T-helper 1 cell treated with Interleukin-12 subunit alpha and Interleukin-12 subunit beta and Interleukin-4 antibody, amounts not matched to agents 30 μg/mL and 1 μg/mL, for 36 hours (primary cell): Measurements from ENCODE around the gene HSD17B1.
A peak's percentile ranks its signal among the peaks of the same experiment; 100 is the strongest.

Experiments used
- H3K27ac Mint-ChIP-seq: one replicate; pipeline ENCODE4 v1.8.0; 2021; ENCODE audit warnings: mild to moderate bottlenecking, mixed read lengths
- H3K27me3 Mint-ChIP-seq: one replicate; pipeline ENCODE4 v1.8.0; 2021; ENCODE audit warnings: low read depth, mixed read lengths
- H3K36me3 Mint-ChIP-seq: one replicate; pipeline ENCODE4 v1.8.0; 2021; ENCODE audit warnings: low read depth, mixed read lengths
- H3K4me1 Mint-ChIP-seq: one replicate; pipeline ENCODE4 v1.8.0; 2021; ENCODE audit warnings: low read depth, mixed read lengths
- H3K4me3 Mint-ChIP-seq: one replicate; pipeline ENCODE4 v1.8.0; 2021; ENCODE audit warnings: mild to moderate bottlenecking, moderate library complexity, mixed read lengths
- H3K9me3 Mint-ChIP-seq: one replicate; pipeline ENCODE4 v1.8.0; 2021; ENCODE audit warnings: mixed read lengths

The HSD17B1 gene

DNA sequence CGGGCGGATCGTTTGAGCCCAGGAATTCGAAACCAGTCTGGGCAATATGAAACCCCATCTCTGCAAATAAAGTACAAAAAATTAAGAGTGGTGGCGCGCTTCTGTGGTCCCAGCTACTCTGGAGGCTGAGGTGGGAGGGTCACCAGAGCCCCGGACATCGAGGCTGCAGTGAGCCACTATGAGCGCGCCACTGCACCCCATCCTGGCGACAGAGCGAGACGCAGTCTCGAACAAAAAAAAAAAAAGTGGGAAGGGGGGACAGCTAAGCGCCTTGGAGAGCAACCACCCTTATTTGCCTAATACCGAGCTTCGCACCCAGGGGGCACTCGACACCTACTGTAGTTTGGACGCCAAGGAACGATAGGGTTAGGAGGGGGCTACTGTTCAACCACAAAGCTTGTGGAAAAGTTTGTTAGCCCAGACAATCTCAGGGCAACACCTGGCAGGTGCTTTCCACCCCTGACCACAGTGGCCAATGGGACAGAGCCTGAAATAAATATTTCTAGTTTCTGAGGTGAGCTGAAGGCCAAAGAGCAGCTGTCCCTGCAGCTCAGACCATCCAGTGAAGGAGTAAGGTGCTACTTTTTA, 25.7 kb downstream of the HSD17B1 start:
- peak overlapping the region; percentile 99 for H3K4me3 Mint-ChIP-seq
- H3K9me3 Mint-ChIP-seq: no peaks in the 10 kb centered on the region
- peaks cover 37% of the 10 kb centered on the region for H3K36me3 Mint-ChIP-seq
- peaks cover 33% of the 10 kb centered on the region for H3K4me1 Mint-ChIP-seq
- peak overlapping the region; percentile 96 for H3K27ac Mint-ChIP-seq
- H3K27me3 Mint-ChIP-seq: no peaks in the 10 kb centered on the region

DNA sequence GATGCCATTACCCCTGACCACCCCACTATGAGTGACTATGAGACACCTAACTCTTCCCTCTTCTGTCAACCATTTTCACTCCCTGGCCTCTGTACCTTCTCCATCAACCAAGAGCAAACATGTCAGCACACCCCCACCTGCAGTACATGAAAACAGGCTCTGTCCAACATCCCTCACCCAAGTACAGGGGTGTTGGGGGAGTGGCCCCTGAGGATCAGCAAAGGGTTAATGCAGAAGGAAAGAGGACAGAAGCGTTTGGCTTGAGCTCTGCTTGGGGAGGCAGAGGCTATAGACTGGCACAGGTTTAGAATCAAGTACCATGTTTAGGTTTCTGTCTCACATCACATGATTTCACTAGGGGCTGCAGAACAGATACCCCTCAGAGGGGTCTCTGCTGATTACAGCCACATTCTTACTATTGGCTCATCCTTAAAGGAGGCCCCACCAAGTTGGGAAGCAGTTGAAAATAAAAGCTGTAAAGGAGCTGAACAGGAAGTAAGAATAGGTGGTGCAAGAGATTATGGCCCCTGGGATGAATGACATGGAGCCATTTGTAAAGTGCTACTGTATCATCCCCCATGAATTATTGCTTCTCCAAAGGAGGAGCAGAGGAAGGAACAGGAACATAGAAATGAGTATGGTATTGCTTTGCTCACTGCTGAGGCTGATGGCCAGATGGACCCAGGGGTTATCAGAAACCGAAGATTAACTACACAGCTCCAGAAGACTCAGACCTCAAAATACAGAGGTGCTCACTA, 27.2 kb downstream of the HSD17B1 start:
- H3K27me3 Mint-ChIP-seq: no peaks in the 10 kb centered on the region
- H3K4me3 Mint-ChIP-seq: no peak overlapping the region
- H3K9me3 Mint-ChIP-seq: no peaks in the 10 kb centered on the region
- H3K36me3 Mint-ChIP-seq: peaks cover 38% of the 10 kb centered on the region
- no peak overlapping the region for H3K27ac Mint-ChIP-seq
- peaks cover 30% of the 10 kb centered on the region for H3K4me1 Mint-ChIP-seq

DNA sequence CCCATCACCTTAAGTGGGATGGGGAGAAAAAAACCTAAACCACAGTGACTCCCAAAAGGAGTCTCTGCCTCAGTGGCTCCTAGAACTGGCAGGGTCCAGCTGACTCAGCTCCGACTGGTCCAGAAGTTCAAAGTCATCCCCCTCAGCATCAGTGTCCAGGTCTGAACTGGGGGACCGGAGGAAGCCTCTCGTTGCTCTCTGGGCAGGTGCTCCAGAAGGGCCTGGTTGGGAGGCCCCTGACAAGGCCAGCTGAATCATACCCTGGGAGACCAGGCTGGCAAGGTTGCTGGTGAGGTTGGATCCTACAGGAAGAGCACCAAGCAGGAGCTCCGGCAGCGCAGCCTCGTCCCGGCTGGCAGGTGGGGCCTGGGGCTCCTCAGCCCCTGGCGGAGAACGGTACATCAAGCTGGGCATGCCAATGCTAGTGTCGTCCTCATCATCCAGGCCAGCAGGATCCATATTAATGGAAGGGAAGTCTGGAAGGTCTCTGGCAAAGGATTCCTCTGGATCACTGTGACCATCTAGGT, 29.1 kb downstream of the HSD17B1 start:
- H3K27me3 Mint-ChIP-seq: no peaks in the 10 kb centered on the region
- H3K36me3 Mint-ChIP-seq: peaks cover 37% of the 10 kb centered on the region

DNA sequence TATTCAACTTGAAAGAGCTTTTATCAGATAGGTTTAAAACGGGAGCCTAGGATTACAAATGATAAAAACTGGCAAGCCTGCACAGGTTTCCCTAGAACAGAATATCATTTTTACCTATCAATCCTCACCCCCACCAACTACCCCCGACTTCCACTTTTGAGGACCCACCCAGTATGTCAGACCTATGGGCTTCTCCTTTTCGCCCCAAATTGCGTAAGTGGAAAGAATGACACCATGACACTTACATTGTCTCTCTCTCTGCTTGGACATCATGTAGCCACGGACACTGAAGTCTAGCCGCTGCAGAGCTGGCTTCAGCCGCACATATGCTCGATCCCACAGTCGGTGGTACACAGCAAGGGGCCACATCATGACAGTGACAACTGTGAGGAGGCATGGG, 32.2 kb downstream of the HSD17B1 start:
- no peaks in the 10 kb centered on the region for H3K27me3 Mint-ChIP-seq

More for the DNA sequence above, 29.1 kb downstream of the HSD17B1 start:
- Mint-ChIP-seq H3K4me1 (peaks cover 19% of the 10 kb centered on the region), H3K27ac (no peak overlapping the region), H3K9me3 (no peaks in the 10 kb centered on the region), H3K4me3 (no peak overlapping the region)

DNA sequence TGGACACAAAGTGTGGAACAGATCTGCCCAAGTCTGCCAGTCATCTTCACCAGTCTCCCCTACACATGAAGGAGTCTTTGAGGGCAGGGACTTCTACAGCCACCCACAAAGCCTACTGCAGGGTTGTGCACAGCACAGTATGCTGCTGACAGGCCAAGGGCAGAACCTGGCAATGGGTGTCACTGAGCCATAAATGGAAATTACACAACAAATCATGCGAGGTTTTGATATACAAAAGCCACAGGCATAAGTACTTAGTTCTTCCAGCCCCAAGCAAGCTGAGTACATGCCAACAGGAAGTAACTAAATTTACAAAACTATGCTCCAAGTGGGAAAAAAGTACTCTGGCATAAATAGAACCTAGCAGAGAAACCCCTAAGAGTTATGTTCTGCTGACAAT, 32.6 kb downstream of the HSD17B1 start:
- Mint-ChIP-seq H3K36me3 (peaks cover 41% of the 10 kb centered on the region), H3K4me3 (no peak overlapping the region), H3K27ac (no peak overlapping the region), H3K27me3 (no peaks in the 10 kb centered on the region), H3K9me3 (no peaks in the 10 kb centered on the region), H3K4me1 (peaks cover 2% of the 10 kb centered on the region)

More for the DNA sequence above, 32.2 kb downstream of the HSD17B1 start:
- H3K9me3 Mint-ChIP-seq: no peaks in the 10 kb centered on the region
- H3K4me1 Mint-ChIP-seq: peaks cover 2% of the 10 kb centered on the region
- H3K36me3 Mint-ChIP-seq: peaks cover 41% of the 10 kb centered on the region
- H3K27ac Mint-ChIP-seq: no peak overlapping the region
- H3K4me3 Mint-ChIP-seq: no peak overlapping the region

DNA sequence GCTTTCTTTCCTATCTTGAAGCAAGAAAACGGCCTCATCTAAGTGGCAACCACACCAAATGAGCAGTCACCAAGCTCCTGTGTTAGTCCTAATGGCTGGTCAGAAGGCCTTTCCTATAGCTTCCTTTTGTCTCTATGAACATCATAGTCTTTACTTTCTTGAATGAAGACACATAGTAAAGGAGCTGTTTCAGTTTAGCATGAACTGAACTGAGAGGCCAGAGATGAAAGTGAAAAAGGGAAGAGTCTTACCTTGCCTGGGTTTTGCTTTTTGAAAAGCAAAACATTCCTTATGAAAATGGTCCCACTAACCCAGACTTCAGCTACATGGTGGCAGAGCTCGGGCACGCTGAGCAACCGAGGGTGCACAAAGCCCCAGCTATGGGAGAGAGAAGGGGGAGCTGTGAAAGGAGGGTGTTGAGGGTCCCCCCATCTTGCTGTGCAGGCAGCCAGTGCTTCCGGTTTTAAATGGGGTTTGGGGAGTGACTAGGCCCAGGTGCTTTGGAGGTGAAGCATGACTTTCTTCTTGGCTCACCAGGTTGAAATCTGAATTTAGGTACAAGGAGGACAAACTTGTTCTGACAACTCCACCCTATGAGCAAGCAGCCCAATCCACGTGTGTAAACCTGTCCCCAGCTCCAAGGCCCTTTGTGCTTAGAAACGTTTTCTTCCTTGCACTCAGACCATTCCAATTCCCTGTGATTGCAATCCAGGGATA, 33.9 kb downstream of the HSD17B1 start:
- no peaks in the 10 kb centered on the region for H3K9me3 Mint-ChIP-seq
- no peak overlapping the region for H3K27ac Mint-ChIP-seq
- no peaks in the 10 kb centered on the region for H3K27me3 Mint-ChIP-seq
- H3K36me3 Mint-ChIP-seq: peaks cover 53% of the 10 kb centered on the region
- peaks cover 4% of the 10 kb centered on the region for H3K4me1 Mint-ChIP-seq
- no peak overlapping the region for H3K4me3 Mint-ChIP-seq

DNA sequence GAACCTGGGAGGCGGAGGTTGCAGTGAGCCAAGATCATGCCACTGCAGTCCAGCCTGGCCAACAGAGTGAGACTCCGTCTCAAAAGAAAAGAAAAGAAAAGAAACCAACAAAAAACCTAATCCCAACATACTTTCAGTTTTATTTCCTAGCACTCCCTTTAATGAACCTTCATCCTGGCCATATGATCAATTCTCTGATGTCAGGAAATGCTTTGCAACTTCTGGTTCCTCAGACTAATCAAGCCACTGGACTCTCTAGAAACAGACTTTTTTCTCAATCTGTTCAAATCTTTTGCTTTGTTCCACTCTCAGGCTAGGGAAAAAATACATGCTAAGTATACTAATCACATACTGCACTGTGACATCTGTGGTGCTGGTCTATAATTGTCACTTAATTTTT, 38.2 kb downstream of the HSD17B1 start:
- no peaks in the 10 kb centered on the region for H3K27me3 Mint-ChIP-seq
- H3K4me1 Mint-ChIP-seq: peaks cover 4% of the 10 kb centered on the region
- no peaks in the 10 kb centered on the region for H3K9me3 Mint-ChIP-seq
- H3K36me3 Mint-ChIP-seq: peaks cover 27% of the 10 kb centered on the region
- peak overlapping the region; percentile 24 for H3K27ac Mint-ChIP-seq
- no peak overlapping the region for H3K4me3 Mint-ChIP-seq

DNA sequence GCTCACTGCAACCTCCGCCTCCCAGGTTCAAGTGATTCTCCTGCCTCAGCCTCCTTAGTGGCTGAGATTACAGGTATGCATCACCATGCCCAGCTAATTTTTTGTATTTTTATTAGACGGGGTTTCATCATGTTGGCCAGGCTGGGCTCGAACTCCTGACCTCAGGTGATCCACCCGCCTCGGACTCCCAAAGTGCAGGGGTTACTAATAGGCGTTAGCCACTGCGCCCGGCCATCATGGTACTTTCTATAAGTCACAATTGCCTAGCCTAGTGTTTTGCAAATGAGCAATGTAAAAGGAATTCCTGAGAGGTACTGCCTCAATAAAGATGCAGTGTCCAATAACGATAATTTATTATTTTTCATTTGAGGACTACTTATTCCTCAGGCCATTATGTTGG, 38.7 kb downstream of the HSD17B1 start:
- Mint-ChIP-seq H3K36me3 (peaks cover 28% of the 10 kb centered on the region), H3K9me3 (no peaks in the 10 kb centered on the region), H3K4me1 (peaks cover 6% of the 10 kb centered on the region), H3K27me3 (no peaks in the 10 kb centered on the region), H3K4me3 (no peak overlapping the region), H3K27ac (no peak overlapping the region)

DNA sequence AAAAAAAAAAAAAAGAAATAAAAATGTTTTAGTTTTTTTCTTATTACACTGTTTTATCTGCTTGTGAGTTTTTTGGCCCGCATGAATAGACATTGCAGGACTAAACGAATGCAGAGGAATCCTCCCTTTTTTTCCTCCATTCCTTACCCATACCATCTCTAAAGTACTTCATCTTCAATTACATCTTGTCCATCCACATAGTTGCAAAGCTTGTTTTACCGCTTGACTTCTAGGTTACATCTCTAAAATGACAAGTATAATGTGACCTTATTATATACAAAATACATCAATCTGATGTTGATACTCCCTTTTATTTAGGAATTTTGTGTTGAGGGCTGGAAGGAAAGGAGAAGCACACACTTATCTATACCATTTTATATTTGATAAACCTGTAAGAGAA, 43.7 kb downstream of the HSD17B1 start:
- Mint-ChIP-seq H3K27me3 (no peaks in the 10 kb centered on the region), H3K4me3 (no peak overlapping the region), H3K4me1 (peaks cover 7% of the 10 kb centered on the region), H3K27ac (no peak overlapping the region), H3K36me3 (peaks cover 15% of the 10 kb centered on the region), H3K9me3 (no peaks in the 10 kb centered on the region)

DNA sequence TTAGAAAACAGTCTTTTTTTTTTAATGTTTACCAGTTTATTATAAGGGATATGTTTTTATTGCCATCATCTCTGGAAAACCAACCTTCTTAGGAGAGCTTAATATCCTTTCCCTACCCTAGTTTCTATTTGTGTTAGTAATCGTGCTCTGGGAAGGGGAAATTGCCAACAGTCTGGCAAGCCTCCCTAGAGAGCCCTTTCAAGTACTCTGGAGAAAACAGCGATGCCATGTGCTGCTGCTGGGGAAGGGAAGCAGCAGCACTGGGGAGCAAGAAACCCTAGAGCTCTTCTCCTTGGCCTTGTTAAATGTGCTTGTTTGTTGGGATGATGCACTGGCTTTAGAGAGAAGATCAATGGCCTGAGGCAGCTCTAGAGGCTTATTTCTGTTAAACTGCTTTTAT, 46.2 kb downstream of the HSD17B1 start:
- Mint-ChIP-seq H3K27ac (no peak overlapping the region), H3K36me3 (peaks cover 15% of the 10 kb centered on the region), H3K27me3 (no peaks in the 10 kb centered on the region)

DNA sequence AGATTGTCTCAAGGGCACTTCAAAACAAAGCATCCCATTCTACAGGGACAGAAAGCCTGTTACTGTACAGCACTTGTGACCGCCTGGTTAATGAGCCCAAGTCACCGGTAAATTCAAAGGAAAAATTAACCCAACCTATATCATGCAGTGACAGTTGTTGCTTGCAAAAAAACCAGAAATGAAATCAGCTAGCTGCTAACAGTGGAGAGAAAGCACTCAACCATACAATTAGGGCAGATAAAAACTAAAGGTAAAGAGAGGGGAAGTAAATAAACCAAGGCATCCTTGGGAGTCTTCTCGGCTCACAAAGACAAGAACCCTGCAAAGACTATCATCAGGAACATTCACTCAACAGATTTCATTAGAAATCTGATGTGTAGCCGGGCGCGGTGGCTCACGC, 50.6 kb downstream of the HSD17B1 start:
- peaks cover 35% of the 10 kb centered on the region for H3K4me1 Mint-ChIP-seq
- no peaks in the 10 kb centered on the region for H3K9me3 Mint-ChIP-seq
- no peaks in the 10 kb centered on the region for H3K27me3 Mint-ChIP-seq
- peaks cover 20% of the 10 kb centered on the region for H3K36me3 Mint-ChIP-seq
- no peak overlapping the region for H3K27ac Mint-ChIP-seq
- no peak overlapping the region for H3K4me3 Mint-ChIP-seq

More for the DNA sequence above, 46.2 kb downstream of the HSD17B1 start:
- H3K4me1 Mint-ChIP-seq: peaks cover 10% of the 10 kb centered on the region
- H3K4me3 Mint-ChIP-seq: no peak overlapping the region
- no peaks in the 10 kb centered on the region for H3K9me3 Mint-ChIP-seq
